ENCODE measurements around the gene TRIP6.

Gene TRIP6

GRCh38 chr7:100886936-100887515 lies 19.8 kb downstream of the TRIP6 start:
- TF ChIP-seq CTCF (IDR thresholded peaks at IDR 0.05; ENCODE audit: low read depth, low read length) = no peak
- H3K4me3 ChIP-seq (replicated peaks in 1 of 2; ENCODE audit: low read depth in 2 of 2, low read length in 2 of 2) = no peak overlapping the region

DNA sequence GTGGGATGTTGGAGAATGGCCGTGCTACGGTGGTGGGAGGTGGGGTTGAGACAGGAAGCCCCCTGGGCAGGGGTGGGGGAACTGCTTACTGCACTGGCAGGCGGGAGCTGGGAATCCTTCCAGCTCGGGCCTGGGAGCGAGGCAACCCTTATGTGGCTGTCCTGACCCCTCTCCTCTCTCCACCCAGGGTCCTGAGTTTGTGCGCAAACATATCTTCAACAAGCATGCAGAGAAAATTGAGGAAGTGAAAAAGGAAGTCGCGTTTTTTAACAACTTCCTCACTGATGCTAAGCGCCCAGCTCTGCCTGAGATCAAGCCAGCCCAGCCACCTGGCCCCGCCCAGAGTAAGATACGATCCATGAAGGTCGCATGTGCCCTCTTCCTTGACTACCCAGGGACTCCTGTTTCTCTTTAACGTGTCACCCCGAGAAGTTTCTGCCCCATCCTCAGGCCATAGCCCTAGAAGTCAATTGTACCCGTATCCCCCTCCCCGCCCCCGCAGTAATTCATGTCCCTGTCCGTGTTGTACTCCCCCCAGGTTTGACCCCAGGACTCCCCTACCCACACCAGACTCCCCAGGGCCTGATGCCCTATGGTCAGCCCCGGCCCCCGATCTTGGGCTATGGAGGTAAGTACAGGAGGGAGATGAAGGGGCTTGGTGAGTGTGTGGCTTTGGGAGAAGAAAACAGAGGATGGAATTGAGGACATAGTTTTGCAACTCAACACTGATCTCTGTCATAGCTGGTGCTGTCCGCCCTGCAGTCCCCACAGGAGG lies 20.5 kb downstream of the TRIP6 start:
- TF ChIP-seq CTCF (IDR thresholded peaks at IDR 0.05; ENCODE audit: low read depth, low read length) = no peak
- no peak for DNase-seq (ENCODE audit: low read depth in 2 of 2)
- no peak overlapping the region for H3K4me3 ChIP-seq (replicated peaks in 1 of 2; ENCODE audit: low read depth in 2 of 2, low read length in 2 of 2)

More at GRCh38 chr7:100886936-100887515, 19.8 kb downstream of the TRIP6 start:
- no peak for DNase-seq (ENCODE audit: low read depth in 2 of 2)

- peak overlapping the region; percentile 57 to 69 for H3K4me3 ChIP-seq (replicated peaks in 1 of 2; ENCODE audit: low read depth in 2 of 2, low read length in 2 of 2)
- no peak for TF ChIP-seq CTCF (IDR thresholded peaks at IDR 0.05; ENCODE audit: low read depth, low read length)
- no peak for DNase-seq (ENCODE audit: low read depth in 2 of 2)
These were observed 21.3 kb downstream of the TRIP6 start for GRCh38 chr7:100888291-100888987.

DNA sequence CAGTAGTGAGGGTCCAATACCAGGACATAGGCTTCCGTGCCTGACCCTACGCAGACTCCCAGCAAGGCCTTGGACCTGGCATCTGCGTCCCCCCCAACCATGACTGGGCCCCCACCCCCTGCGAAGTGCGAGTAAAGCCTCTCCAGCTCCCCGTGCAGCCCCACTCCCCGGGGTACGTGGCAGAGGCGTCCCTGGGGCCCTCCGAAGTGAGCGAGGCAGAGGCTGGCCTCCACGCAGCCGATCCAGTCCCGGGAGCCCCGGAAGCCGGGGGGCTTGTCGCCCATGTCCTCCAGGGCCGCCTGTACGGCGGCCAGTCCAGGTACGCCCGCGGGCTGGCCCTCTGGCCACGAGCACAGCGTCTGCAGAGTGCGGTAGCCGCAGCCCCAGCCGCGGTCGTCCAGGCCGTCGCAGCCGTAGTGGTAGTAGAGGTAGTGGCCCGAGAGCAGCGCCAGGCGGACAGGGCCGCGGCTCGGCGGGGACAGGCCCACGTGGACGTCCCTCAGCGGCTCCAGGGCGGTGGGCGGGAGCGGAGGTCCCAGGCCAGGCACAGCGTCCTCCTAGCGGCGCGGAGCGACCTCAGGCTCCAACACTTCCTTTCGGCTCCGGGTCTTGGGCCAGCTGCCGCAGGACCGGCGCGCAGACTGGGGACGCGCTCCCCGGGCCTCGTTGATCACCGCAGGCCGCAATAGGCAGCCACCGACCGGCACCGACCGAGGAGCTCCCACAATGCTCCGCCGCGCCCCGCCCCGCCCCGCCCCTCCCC lies 22.0 kb downstream of the TRIP6 start, which contains the start of gene UFSP1:
Gene UFSP1, minus strand, starts transcription at position 728 of the 763 bp plus-strand sequence. Its CDS starts 444 bp downstream, at position 284.
- peak within 1 kb of the TSS; percentile 57 to 69 for H3K4me3 ChIP-seq (replicated peaks in 1 of 2; ENCODE audit: low read depth in 2 of 2, low read length in 2 of 2)
- no peak for DNase-seq (ENCODE audit: low read depth in 2 of 2)
- no peak for TF ChIP-seq CTCF (IDR thresholded peaks at IDR 0.05; ENCODE audit: low read depth, low read length)

- peak overlapping the region; percentile 46 to 56 for H3K4me3 ChIP-seq (replicated peaks in 1 of 2; ENCODE audit: low read depth in 2 of 2, low read length in 2 of 2)
- no peak for TF ChIP-seq CTCF (IDR thresholded peaks at IDR 0.05; ENCODE audit: low read depth, low read length)
- no peak for DNase-seq (ENCODE audit: low read depth in 2 of 2)
These were observed 23.7 kb downstream of the TRIP6 start for GRCh38 chr7:100890653-100891567.

Data from cardiac fibroblast (primary cell).